MCF 10A (cell line): ENCODE data around the gene VTA1. TPM values are rescaled to one million over a fixed set of nuclear protein-coding genes. Genes with fewer than 3 reads are reported as not detected.

Source experiments
- BruUV-seq: library from RNA; stranded (reverse); fragments of 400-500 nt; replicated peaks from 2 replicates; lab custom pipeline; 2021; lab: Mats Ljungman, UMichigan
- CTCF ChIA-PET: fragments of 300-600 bp; sonication (Branson Sonifier 250); formaldehyde crosslinking; extraction: SDS; loops from one replicate; lab custom pipeline; 2021; ENCODE audit warnings: antibody characterized with exemption, inconsistent platforms; lab: Yijun Ruan, JAX
- POLR2A ChIA-PET: fragments of 300-600, 350-650 bp; sonication (Branson Sonifier 250); formaldehyde crosslinking; extraction: SDS; loops from one replicate; lab custom pipeline; 2020; ENCODE audit warnings: antibody characterized with exemption, inconsistent platforms; lab: Yijun Ruan, JAX
- DNase-seq: peaks from one replicate; pipeline ENCODE4 v3.0.0-alpha.2; 2018; ENCODE audit not compliant: unreplicated experiment
- H3K27ac Mint-ChIP-seq: one replicate; pipeline ENCODE4 v1.8.0; 2022; ENCODE audit warnings: mild to moderate bottlenecking, low read depth, mixed read lengths; ENCODE audit not compliant: unreplicated experiment
- H3K27me3 Mint-ChIP-seq: one replicate; pipeline ENCODE4 v1.8.0; 2022; ENCODE audit warnings: mixed read lengths; ENCODE audit not compliant: insufficient read depth, unreplicated experiment
- H3K36me3 Mint-ChIP-seq: one replicate; pipeline ENCODE4 v1.8.0; 2022; ENCODE audit warnings: mild to moderate bottlenecking, moderate library complexity, mixed read lengths; ENCODE audit not compliant: insufficient read depth, unreplicated experiment
- H3K4me1 Mint-ChIP-seq: one replicate; pipeline ENCODE4 v1.8.0; 2022; ENCODE audit warnings: mixed read lengths; ENCODE audit not compliant: insufficient read depth, unreplicated experiment
- H3K4me3 Mint-ChIP-seq: one replicate; pipeline ENCODE4 v1.8.0; 2022; ENCODE audit warnings: mild to moderate bottlenecking, moderate library complexity, mixed read lengths; ENCODE audit not compliant: unreplicated experiment
- H3K9me3 Mint-ChIP-seq: one replicate; pipeline ENCODE4 v1.8.0; 2022; ENCODE audit warnings: mixed read lengths; ENCODE audit not compliant: unreplicated experiment
- intact Hi-C: fragments of 100-400 bp; cut with micrococcal nuclease; formaldehyde crosslinking; loops from 2 replicates; pipeline ENCODE4 v1.14.1; 2022
- total RNA-seq: library from RNA; stranded (reverse); gene quantifications from 2 replicates; pipeline ENCODE4 v1.2.3, GENCODE V29; 2022
- TF ChIP-seq, protein P1 (sequence below): fragments of 200-600 bp; IDR thresholded peaks from one replicate; pipeline ENCODE4 v1.8.0; 2022; ENCODE audit warnings: antibody characterized with exemption, mild to moderate bottlenecking; ENCODE audit not compliant: unreplicated experiment

VTA1 gene
- total RNA-seq, 1 experiment from 2014 or later, result 42.9 TPM

DNA sequence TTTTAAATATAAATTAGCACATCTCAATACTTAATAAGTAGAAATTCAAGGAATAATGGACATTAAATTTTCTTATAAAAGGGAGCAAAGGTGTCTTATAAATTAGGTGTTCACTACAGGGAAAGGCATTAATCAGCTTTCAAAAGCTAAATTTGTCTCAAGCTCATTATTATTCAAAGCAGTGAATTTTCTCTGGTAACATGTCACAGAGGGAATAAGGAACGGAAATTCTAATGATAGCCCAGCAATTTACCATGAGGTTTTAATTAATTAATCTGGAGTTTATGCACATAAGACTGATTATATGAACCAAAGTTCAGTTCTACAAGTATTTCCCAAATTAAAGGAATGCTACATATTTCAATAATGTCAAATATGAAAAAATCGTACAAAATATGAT, 29.7 kb upstream of the VTA1 start:
- no peaks in the 10 kb centered on the region for H3K4me1 Mint-ChIP-seq
- no peak for DNase-seq
- H3K27me3 Mint-ChIP-seq, result no peaks in the 10 kb centered on the region
- no peak overlapping the region for H3K4me3 Mint-ChIP-seq
- TF ChIP-seq, protein P1, sequence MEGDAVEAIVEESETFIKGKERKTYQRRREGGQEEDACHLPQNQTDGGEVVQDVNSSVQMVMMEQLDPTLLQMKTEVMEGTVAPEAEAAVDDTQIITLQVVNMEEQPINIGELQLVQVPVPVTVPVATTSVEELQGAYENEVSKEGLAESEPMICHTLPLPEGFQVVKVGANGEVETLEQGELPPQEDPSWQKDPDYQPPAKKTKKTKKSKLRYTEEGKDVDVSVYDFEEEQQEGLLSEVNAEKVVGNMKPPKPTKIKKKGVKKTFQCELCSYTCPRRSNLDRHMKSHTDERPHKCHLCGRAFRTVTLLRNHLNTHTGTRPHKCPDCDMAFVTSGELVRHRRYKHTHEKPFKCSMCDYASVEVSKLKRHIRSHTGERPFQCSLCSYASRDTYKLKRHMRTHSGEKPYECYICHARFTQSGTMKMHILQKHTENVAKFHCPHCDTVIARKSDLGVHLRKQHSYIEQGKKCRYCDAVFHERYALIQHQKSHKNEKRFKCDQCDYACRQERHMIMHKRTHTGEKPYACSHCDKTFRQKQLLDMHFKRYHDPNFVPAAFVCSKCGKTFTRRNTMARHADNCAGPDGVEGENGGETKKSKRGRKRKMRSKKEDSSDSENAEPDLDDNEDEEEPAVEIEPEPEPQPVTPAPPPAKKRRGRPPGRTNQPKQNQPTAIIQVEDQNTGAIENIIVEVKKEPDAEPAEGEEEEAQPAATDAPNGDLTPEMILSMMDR, result no peak
- ChIA-PET POLR2A (no interaction called here), CTCF (no interaction called here)
- H3K36me3 Mint-ChIP-seq, result no peaks in the 10 kb centered on the region
- no peak overlapping the region for H3K27ac Mint-ChIP-seq
- BruUV-seq, result no TSS peak
- no peaks in the 10 kb centered on the region for H3K9me3 Mint-ChIP-seq
- intact Hi-C loops, result no loop called here

DNA sequence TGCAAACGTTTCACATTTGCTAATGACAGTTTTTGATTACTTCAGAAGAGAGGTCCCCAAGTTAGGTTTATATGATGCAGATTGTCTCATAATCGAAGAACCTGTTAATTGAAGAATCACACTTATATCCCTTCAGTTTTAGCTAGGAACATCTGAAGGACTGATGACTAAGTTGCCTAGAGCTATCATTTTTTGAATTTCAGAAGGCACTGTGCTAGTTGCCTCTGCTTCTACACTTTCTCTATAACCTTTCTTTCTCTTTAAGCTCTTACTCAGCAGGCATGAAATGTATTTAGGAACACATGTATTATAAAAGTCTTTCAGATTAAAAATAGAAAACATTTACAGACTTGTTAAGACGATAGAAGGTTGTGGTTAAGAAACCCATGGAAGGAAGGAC, 28.7 kb upstream of the VTA1 start:
- Mint-ChIP-seq H3K9me3 (no peaks in the 10 kb centered on the region), H3K27me3 (no peaks in the 10 kb centered on the region), H3K27ac (no peak overlapping the region), H3K36me3 (no peaks in the 10 kb centered on the region), H3K4me3 (no peak overlapping the region), H3K4me1 (no peaks in the 10 kb centered on the region)
- POLR2A ChIA-PET, result interaction anchor here (0.6 kb wide), 1 partner anchor 9 kb away, joined by 3 read pairs; no protein-coding TSS in a partner anchor
- DNase-seq, result no peak
- TF ChIP-seq, protein P1, result no peak
- BruUV-seq, result no TSS peak
- CTCF ChIA-PET, result interaction anchor here (1.2 to 1.4 kb wide), 2 partner anchors 90 to 129 kb away, joined by 4 read pairs; no protein-coding TSS in a partner anchor
- intact Hi-C loops, result no loop called here

DNA sequence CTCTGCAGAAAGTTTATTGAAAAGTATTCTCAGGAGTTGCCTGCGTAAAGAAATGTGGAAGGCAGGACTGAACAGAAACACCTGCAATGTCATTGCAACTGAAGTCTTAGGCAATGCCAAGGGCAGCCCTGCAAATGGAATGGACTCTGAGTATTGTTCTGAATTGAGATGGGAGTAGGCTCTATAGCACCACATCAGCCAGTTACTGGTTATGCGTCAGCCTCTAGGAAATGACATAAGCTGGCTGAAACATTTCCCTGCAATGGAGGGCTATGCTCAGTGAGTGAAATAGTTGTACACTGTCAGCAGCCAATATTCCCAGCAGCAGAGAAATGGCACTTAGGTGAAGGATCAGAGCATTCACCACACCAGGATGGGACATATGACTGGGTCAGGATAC, 28.1 kb upstream of the VTA1 start:
- TF ChIP-seq, protein P1, result no peak
- POLR2A ChIA-PET, result no interaction called here

DNA sequence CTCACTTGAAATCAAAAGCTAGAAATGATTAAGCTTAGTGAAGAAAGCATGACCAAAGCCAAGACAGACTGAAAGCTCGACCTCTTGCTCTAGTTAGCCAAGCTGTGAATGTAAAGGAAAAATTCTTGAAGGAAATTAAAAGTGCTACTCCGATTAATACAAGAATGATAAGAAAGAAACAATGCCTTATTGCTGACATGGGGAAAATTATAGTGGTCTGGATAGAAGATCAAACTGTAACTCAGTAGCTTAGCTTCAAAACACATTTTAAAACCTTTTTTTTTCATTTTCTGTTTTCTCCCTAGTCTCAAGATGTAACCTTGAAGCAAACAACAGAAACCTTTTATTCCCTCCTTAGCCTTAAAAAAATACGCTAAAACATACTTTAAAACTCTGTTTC, 25.7 kb upstream of the VTA1 start:
- Mint-ChIP-seq H3K9me3 (no peaks in the 10 kb centered on the region), H3K4me1 (no peaks in the 10 kb centered on the region), H3K36me3 (no peaks in the 10 kb centered on the region), H3K27ac (no peak overlapping the region), H3K4me3 (no peak overlapping the region), H3K27me3 (peaks cover 10% of the 10 kb centered on the region)
- intact Hi-C loops, result no loop called here
- ChIA-PET POLR2A (interaction anchor here (0.6 kb wide), 1 partner anchor 66 kb away, joined by 3 read pairs; no protein-coding TSS in a partner anchor), CTCF (interaction anchor here (0.6 to 1.5 kb wide), 4 partner anchors 10 to 321 kb away, joined by 3 to 5 read pairs (median 4); no protein-coding TSS in a partner anchor)
- DNase-seq, result no peak
- BruUV-seq, result no TSS peak
- TF ChIP-seq, protein P1, result no peak

More for the DNA sequence above, 28.1 kb upstream of the VTA1 start:
- Mint-ChIP-seq H3K27ac (no peak overlapping the region), H3K4me3 (no peak overlapping the region), H3K27me3 (no peaks in the 10 kb centered on the region), H3K9me3 (no peaks in the 10 kb centered on the region), H3K4me1 (no peaks in the 10 kb centered on the region), H3K36me3 (no peaks in the 10 kb centered on the region)
- CTCF ChIA-PET, result interaction anchor here (0.6 to 1.4 kb wide), 3 partner anchors 83 to 130 kb away, joined by 3 to 4 read pairs (median 4); no protein-coding TSS in a partner anchor
- DNase-seq, result no peak
- intact Hi-C loops, result no loop called here
- BruUV-seq, result no TSS peak
